GM10266 (cell line): ENCODE measurements around the gene SLC35F3.
"Not testable (repeated sequence)": the region's sequence is repeated elsewhere in the genome, so short reads cannot be mapped to it uniquely, and the experiment has no call there.

Experiments
- DNase-seq: peaks from one replicate; pipeline ENCODE4 v3.0.0; 2012; ENCODE audit errors: extremely low spot score
- CTCF ChIP-seq: IDR thresholded peaks from 2 replicates; pipeline ENCODE4 v1.5.1; 2012; ENCODE audit warnings: mild to moderate bottlenecking, low read depth; ENCODE audit not compliant: control insufficient read depth, insufficient read depth; ENCODE audit errors: missing control alignments

Gene SLC35F3

DNA sequence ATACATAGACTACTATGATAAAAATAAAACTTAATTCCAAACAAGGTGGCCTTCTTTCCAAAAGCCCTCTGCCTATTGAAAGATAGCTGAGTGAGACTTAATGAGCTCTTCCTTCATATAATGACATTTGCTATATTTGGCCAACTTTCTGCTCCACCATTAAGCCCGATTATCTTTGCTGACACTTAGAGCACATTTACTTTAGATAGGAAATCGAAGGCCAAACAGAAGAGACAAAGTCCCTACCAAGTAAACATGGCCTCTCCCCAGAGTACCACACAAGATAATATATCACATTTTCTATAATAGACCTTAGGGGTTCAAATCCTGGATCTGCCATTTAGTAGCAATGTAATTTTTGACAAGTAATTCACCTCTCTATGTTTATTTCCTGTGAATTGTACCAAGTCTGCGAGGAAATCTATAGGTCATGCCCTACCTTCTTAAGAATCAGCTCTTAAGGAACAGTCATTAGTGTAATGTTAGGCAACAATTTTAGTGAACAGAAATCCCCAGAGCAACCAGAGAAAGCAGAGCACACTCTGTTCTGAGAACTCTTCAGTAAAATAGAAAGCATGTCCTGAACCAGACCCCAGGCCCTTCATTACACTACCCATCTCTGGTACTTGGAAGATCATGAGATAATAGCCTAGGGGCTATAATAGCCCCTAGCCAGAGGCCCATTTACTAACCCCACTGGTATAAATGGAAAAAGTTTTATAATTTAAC, 451.5 kb downstream of the SLC35F3 start:
- no peak for DNase-seq
- TF ChIP-seq CTCF, result no peak

- DNase-seq, result not testable (repeated sequence)
These were observed 452.3 kb downstream of the SLC35F3 start for GRCh38 chr1:234356615-234357269.

DNA sequence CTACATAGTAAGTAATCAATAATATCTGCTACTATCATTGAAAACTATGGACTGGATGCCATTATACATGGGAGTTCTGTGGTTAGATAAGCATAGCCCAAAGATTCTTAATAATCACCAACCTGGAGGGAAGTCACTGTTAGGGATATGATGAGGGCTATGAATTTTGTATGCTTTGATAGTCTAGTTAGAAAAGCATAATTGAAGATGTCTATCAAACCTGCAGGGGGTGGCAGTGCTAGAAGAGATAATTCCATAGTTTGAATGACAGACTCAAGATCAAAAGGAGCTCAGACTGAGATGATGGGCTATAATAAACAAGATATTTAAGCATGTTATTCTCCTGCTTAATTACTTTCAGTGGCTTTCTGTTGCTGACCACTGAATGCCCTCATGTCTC, 453.4 kb downstream of the SLC35F3 start:
- TF ChIP-seq CTCF, result no peak
- DNase-seq, result no peak

- no peak for DNase-seq
- TF ChIP-seq CTCF, result no peak
These were observed 456.7 kb downstream of the SLC35F3 start for GRCh38 chr1:234361102-234361603.

GRCh38 chr1:234362558-234362957, 458.1 kb downstream of the SLC35F3 start:
- no peak for DNase-seq
- TF ChIP-seq CTCF, result no peak

DNA sequence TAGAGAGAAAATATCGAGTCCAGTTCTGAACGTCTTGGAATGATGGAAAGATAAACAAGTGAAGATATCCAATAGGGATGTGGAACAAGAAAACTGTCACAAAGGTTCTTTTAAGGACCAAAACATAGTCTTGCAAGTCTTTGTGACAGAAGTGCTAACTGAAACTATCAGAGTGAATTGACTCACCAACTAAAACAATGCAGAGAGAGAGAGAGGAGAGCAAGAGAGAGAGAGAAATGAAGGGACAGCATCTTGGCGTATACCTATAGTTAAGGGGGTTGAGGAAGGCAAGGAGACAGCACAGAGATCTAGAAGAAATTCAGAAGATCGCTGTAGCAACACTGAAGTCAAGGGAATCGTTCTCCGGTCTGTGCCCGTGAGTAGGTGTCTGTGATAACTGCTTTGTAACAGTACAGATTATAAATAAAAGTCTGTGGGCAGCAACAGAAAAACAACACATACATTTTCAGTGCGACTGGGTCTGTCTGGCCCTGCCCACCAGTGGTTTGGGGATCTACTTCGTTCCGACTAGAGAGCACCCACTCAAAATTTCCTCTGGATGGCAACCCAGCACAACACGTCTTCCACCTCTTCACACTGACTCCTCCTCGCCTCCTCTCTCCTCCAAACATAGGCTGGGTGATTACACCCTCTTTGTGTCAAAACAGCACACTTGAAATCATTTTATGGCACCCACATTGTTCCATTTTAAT, 464.0 kb downstream of the SLC35F3 start:
- no peak for TF ChIP-seq CTCF
- DNase-seq, result no peak

DNA sequence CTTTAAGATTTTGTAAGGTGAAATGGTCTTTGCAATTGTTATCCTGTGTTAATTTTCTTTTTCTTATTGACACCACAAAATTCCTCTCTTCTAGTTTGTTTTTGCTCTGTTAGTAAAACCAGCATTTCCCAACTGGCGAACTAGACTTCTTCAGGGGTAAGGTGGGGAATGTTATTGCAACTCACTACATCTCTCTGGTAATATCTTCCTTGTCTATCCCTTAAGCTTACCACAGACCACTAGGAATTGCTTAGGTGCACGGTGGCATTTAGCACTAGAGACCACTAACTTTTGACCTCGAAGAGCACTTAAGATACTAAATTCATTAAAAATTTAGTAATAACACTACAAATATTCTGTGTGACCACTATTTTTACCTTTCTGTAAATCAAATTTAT, 464.6 kb downstream of the SLC35F3 start:
- TF ChIP-seq CTCF, result no peak

More for the DNA sequence above, 464.6 kb downstream of the SLC35F3 start:
- no peak for DNase-seq
